GM21619 (cell line): ENCODE measurements around the gene TMEM132C.

ENCODE experiments used
- ATAC-seq: cut with Tn5 transposase; IDR thresholded peaks from one replicate; pipeline ENCODE4 v1.9.1; 2021; ENCODE audit not compliant: unreplicated experiment

The TMEM132C gene

GRCh38 chr12:128693771-128694170 lies 426.8 kb downstream of the TMEM132C start:
- no peak for ATAC-seq

DNA sequence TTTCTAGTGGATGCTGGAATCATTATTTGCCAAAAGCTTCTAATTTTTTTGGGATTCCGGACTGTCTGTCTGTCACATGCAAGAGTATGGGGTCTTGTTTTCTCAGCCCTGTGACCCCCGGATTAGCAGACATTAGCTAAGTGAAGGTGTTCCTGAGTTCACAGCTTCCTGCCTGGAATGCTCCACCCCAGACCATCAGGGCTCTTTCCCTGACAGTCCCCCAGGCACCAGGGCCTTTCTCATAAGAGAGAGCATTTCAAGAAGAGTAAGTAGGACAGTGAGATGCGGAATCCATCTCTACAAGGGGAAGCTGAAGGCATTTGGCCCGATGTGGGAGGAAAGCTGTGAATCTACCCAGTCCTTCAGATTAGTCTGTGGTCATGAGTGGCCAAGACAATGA lies 427.5 kb downstream of the TMEM132C start:
- ATAC-seq: no peak

DNA sequence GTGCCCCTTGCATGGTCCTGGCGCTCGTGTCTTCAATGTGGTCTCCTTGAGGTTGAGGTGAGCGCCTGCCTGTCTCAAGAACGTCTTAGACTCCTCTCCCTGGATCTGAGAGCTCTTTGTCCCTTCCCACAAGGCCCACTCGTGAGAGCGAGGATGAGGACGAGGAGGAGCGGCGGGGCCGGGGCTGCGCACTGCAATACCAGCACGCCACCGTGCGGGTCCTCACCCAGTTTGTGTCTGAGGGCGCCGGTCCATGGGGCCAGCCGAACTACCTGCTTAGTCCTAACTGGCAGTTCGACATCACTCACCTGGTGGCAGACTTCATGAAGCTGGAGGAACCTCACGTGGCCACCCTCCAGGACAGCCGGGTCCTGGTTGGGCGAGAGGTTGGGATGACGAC lies 428.7 kb downstream of the TMEM132C start:
- ATAC-seq: no peak

DNA sequence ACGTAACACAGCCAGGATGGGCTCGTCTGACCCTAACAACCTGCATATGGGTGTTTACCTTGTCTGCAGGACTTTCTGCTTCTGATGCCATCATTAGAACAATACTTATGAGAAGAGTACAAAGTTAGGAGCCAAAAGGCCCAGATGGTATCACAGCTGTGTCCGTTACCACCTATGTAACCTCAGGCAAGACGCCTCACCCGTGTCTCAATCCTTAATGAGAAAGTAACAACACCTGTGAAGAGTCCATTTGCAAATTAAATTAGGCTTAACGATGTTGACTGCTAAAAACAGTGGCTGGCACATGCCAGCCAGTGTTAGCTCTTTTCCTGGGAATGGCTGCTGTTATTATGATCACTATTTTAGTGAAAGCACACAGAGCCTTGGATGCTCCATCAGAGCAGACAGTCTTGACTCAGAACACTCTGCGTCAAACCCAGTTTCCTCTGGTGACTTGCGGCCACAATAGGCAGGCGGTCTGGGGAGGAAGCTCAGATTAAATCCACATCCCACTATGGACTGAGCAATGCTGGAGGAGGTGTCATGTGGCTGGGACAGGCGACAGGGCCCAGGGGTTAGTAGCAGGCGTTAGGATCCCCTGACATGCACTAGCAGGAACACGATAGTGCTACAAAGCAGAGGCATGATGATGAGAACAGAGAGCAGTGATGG lies 431.5 kb downstream of the TMEM132C start:
- ATAC-seq: no peak

GRCh38 chr12:128699106-128699505 lies 432.1 kb downstream of the TMEM132C start:
- ATAC-seq: no peak

GRCh38 chr12:128702371-128702770 lies 435.4 kb downstream of the TMEM132C start:
- ATAC-seq: no peak

GRCh38 chr12:128705140-128705539 lies 438.2 kb downstream of the TMEM132C start:
- ATAC-seq: no peak

DNA sequence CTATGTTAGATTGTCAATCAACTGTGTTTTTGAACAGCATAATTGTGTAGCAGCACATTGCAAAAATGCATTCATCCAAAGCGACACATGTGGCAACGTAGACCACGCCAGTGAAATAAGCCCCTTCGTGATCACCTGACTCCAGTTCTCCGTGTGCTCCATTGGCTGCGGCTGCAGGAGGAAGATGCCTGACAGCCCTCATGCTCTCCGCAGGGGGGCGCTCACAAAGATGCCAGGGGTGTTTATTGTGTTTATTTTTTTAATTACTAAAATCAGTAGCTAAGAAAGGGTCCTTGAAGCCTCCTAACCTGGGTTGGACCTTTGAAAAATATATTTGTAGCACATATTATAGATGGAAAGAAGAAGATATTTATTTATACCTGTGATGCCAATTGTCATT lies 440.5 kb downstream of the TMEM132C start:
- ATAC-seq: no peak

DNA sequence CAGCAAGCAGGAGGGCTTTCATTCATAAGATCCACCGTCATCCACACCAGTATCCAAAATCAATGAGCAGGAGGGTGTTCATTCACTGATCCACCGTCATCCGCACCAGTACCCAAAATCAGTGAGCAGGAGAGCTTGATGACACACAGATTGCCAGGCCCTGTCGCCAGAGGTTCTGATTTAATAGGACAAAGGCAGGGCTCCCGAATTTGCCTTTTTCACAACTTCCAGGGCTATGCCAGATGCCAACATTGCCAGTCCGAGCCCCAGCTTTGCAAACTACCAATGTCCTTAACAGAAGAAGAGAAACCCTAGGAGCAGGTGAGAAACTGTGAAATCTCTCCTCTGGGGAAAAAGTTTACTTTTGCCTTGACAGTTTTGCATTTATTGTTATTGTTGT lies 441.8 kb downstream of the TMEM132C start:
- no peak for ATAC-seq

DNA sequence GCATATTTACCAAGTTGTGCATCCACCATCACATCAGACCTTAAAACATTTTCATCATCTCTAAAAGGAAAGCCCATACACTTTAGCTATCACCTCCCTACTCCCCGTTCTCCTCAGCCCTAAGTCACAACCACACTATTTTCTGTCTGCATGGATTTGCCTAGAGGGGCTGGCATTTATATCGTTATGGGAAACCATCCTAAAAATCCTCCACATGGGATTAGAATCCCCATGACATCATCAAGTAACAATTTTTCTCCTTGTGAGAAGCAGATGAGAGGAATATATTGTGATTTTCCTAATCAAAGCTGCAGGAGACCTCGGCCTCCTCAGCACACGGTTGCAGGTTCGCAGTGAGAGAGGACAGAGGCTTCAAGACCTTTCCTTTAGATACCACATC lies 442.7 kb downstream of the TMEM132C start:
- no peak for ATAC-seq

- no peak for ATAC-seq
These were observed 444.5 kb downstream of the TMEM132C start for GRCh38 chr12:128711486-128711885.

- ATAC-seq: no peak
These were observed 445.7 kb downstream of the TMEM132C start for GRCh38 chr12:128712622-128713021.

DNA sequence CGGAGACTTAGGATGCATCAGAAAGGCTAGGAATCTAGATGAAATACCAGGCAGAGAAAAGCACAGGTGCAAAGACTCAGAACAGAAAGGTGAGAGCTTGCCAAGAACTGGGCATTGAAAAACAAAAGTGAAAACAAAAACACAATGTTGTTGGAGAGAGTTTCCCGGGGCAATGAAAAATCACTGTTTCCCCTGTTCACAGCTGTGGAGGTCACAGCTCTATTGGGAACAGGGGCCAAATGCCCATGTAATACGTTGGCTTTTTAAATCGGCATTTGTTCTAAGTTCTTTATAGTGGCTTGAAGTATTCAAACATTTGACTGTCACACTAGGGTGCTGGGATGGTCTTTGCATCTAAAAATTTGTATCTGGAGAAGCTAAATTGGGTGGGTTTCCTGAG lies 448.5 kb downstream of the TMEM132C start:
- ATAC-seq: no peak

GRCh38 chr12:128724468-128725046 lies 457.6 kb downstream of the TMEM132C start:
- ATAC-seq: no peak

- ATAC-seq: no peak
These were observed 459.9 kb downstream of the TMEM132C start for GRCh38 chr12:128726886-128727285.

GRCh38 chr12:128727461-128727860 lies 460.5 kb downstream of the TMEM132C start:
- ATAC-seq: no peak

DNA sequence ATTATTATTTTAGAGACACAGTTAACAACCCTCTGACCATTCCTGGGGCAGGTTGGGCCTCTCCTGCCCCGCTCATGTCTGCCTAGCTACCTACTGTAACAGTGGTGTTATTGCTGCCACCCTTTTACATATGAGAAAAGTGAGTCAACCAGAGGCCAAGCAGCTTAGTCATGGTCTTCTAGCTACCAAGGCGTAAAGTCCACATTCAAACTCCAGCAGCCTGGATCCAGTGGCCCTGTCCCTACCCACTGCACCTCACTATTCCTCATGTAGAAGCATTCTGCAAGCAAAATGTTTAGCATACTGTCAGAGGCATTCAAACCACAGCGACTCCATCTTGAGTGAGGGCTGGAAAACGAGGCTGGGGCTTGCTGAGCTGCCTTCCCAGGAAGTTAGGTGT lies 461.0 kb downstream of the TMEM132C start:
- no peak for ATAC-seq

- no peak for ATAC-seq
These were observed 462.7 kb downstream of the TMEM132C start for GRCh38 chr12:128729628-128730121.

- ATAC-seq: no peak
These were observed 467.4 kb downstream of the TMEM132C start for GRCh38 chr12:128734371-128734770.

DNA sequence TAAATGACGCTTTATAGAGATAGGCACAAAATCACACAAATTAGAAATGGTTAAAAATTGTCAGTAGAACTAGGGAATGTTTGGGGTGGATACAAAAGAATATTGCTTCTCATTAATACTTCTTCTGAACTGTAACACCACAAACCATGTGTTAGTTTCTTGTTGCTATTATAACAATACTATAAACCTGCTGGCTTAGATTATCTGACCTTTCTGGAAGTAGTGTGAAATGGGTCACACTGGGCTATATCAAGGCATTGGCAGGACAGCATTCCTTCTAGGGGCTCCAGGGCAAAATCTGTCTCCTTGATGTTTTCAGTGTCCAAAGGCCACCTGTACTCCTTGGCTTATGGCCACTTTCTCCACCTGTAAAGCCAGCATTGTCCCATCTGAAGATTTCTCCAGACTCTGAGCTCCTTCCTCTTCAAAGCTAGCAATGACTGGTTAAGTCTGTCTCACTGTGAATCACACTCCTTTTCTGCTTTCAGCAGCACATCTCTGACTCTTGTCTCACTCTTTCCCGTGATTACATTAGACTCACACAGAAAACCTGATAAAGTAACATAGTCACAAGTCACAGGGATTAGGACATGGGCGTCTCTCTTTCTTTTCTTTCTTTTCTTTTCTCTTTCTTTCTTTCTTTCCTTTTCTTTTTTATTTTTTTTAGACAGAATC lies 470.5 kb downstream of the TMEM132C start:
- ATAC-seq: no peak

GRCh38 chr12:128743916-128744315 lies 476.9 kb downstream of the TMEM132C start:
- ATAC-seq: no peak
